ENCODE results near the gene BCAS3. TPM values are rescaled to one million over a fixed set of nuclear protein-coding genes. Genes with fewer than 3 reads are reported as not detected.

Gene BCAS3
- total RNA-seq, 1 donor from 2014 or later: 22.6 TPM

GRCh38 chr17:61206922-61207321 is 529.3 kb downstream of the BCAS3 start:
- Mint-ChIP-seq H3K27ac (ENCODE audit: unreplicated experiment) (no peak overlapping the region), H3K9me3 (ENCODE audit: low read depth) (no peaks in the 10 kb centered on the region), H3K27me3 (ENCODE audit: low read depth) (no peaks in the 10 kb centered on the region), H3K4me3 (ENCODE audit: unreplicated experiment) (no peak overlapping the region), H3K36me3 (ENCODE audit: low read depth) (no peaks in the 10 kb centered on the region), H3K4me1 (ENCODE audit: low read depth) (peaks cover 37% of the 10 kb centered on the region)
- no peak for TF ChIP-seq CTCF (IDR thresholded peaks at IDR 0.05)
- no peak for DNase-seq (ENCODE audit: low spot score)

GRCh38 chr17:61208301-61209105 is 530.9 kb downstream of the BCAS3 start:
- Mint-ChIP-seq H3K27ac (ENCODE audit: unreplicated experiment) (peak overlapping the region; percentile 49), H3K36me3 (ENCODE audit: low read depth) (no peaks in the 10 kb centered on the region), H3K27me3 (ENCODE audit: low read depth) (no peaks in the 10 kb centered on the region), H3K4me3 (ENCODE audit: unreplicated experiment) (peak overlapping the region; percentile 14), H3K9me3 (ENCODE audit: low read depth) (no peaks in the 10 kb centered on the region), H3K4me1 (ENCODE audit: low read depth) (peaks cover 34% of the 10 kb centered on the region)
- DNase-seq (ENCODE audit: low spot score): no peak
- no peak for TF ChIP-seq CTCF (IDR thresholded peaks at IDR 0.05)

- no peaks in the 10 kb centered on the region for H3K36me3 Mint-ChIP-seq (ENCODE audit: low read depth)
- H3K27me3 Mint-ChIP-seq (ENCODE audit: low read depth): no peaks in the 10 kb centered on the region
- no peak overlapping the region for H3K27ac Mint-ChIP-seq (ENCODE audit: unreplicated experiment)
- peaks cover 28% of the 10 kb centered on the region for H3K4me1 Mint-ChIP-seq (ENCODE audit: low read depth)
- no peak for TF ChIP-seq CTCF (IDR thresholded peaks at IDR 0.05)
- no peaks in the 10 kb centered on the region for H3K9me3 Mint-ChIP-seq (ENCODE audit: low read depth)
- no peak for DNase-seq (ENCODE audit: low spot score)
- H3K4me3 Mint-ChIP-seq (ENCODE audit: unreplicated experiment): no peak overlapping the region
Observed at GRCh38 chr17:61209106-61209439, 531.4 kb downstream of the BCAS3 start.

GRCh38 chr17:61209525-61209924 is 531.9 kb downstream of the BCAS3 start:
- Mint-ChIP-seq H3K4me3 (ENCODE audit: unreplicated experiment) (no peak overlapping the region), H3K36me3 (ENCODE audit: low read depth) (no peaks in the 10 kb centered on the region), H3K27me3 (ENCODE audit: low read depth) (no peaks in the 10 kb centered on the region), H3K9me3 (ENCODE audit: low read depth) (no peaks in the 10 kb centered on the region), H3K27ac (ENCODE audit: unreplicated experiment) (no peak overlapping the region), H3K4me1 (ENCODE audit: low read depth) (peaks cover 27% of the 10 kb centered on the region)
- DNase-seq (ENCODE audit: low spot score): no peak
- no peak for TF ChIP-seq CTCF (IDR thresholded peaks at IDR 0.05)

- Mint-ChIP-seq H3K4me3 (ENCODE audit: unreplicated experiment) (no peak overlapping the region), H3K9me3 (ENCODE audit: low read depth) (no peaks in the 10 kb centered on the region), H3K27ac (ENCODE audit: unreplicated experiment) (no peak overlapping the region), H3K27me3 (ENCODE audit: low read depth) (no peaks in the 10 kb centered on the region), H3K4me1 (ENCODE audit: low read depth) (peaks cover 23% of the 10 kb centered on the region), H3K36me3 (ENCODE audit: low read depth) (no peaks in the 10 kb centered on the region)
- no peak for TF ChIP-seq CTCF (IDR thresholded peaks at IDR 0.05)
- no peak for DNase-seq (ENCODE audit: low spot score)
Observed at GRCh38 chr17:61211236-61211635, 533.6 kb downstream of the BCAS3 start.
